CD14-positive monocyte (primary cell): ENCODE results near the gene CYTH3. TPM values are rescaled to one million over a fixed set of nuclear protein-coding genes. Genes with fewer than 3 reads are reported as not detected.
A peak's percentile ranks its signal among the peaks of the same experiment; 100 is the strongest.

Source experiments
- DNase-seq, 3 donors: peaks; one replicate each; pipeline ENCODE4 v3.0.0-alpha.2; 2011 to 2022
- H2AFZ ChIP-seq: 2 replicates; pipeline ENCODE4 v1.6.0; 2012; ENCODE audit warnings: mild to moderate bottlenecking, low read depth, low read length, inconsistent platforms; ENCODE audit not compliant: insufficient read depth, poor library complexity, severe bottlenecking
- H3K27ac ChIP-seq, 2 donors: 1 replicate in 1 of 2; 2 replicates in 1 of 2; pipeline ENCODE4 v1.5.1; 2012 to 2013; ENCODE audit warnings: low read length in 2 of 2, control low read depth in 1 of 2, inconsistent platforms in 1 of 2, low read depth in 1 of 2, mild to moderate bottlenecking in 1 of 2
- H3K27me3 ChIP-seq, 2 donors: one replicate each; pipeline versions ENCODE4 v1.6.0 to v1.6.1; 2011 to 2013; ENCODE audit warnings: low read length in 2 of 2; ENCODE audit not compliant: control insufficient read depth in 2 of 2, insufficient read depth in 2 of 2
- H3K36me3 ChIP-seq, 2 donors: replicated peaks in 1 of 2; 1 replicate in 1 of 2; 2 replicates in 1 of 2; pipeline versions ENCODE4 v1.5.1 to v1.6.1; 2012 to 2013; ENCODE audit warnings: low read length in 2 of 2, control low read depth in 1 of 2, inconsistent platforms in 1 of 2, mild to moderate bottlenecking in 1 of 2; ENCODE audit not compliant: insufficient read depth in 2 of 2, control insufficient read depth in 1 of 2
- H3K4me1 ChIP-seq, 2 donors: 1 replicate in 1 of 2; 2 replicates in 1 of 2; pipeline versions ENCODE4 v1.5.1 to v1.6.1; 2012 to 2013; ENCODE audit warnings: low read length in 2 of 2, control low read depth in 1 of 2, inconsistent platforms in 1 of 2, mild to moderate bottlenecking in 1 of 2, moderate library complexity in 1 of 2; ENCODE audit not compliant: insufficient read depth in 2 of 2, control insufficient read depth in 1 of 2
- H3K4me2 ChIP-seq: replicated peaks from 2 replicates; pipeline ENCODE3; 2012; ENCODE audit warnings: low read length, moderate library complexity, mild to moderate bottlenecking; ENCODE audit not compliant: poor library complexity, severe bottlenecking; ENCODE audit errors: extremely low read depth
- H3K4me3 ChIP-seq, 3 experiments: fragments of 200-600 bp in 1 of 3; sonication (generic) in 1 of 3; replicated peaks in 1 of 3; 1 replicate in 2 of 3; 2 replicates in 1 of 3; pipeline ENCODE4 v1.5.1; 2011 to 2013; ENCODE audit warnings: low read length in 3 of 3, mild to moderate bottlenecking in 3 of 3, control low read depth in 2 of 3, low read depth in 2 of 3, inconsistent platforms in 1 of 3, moderate library complexity in 1 of 3
- H3K79me2 ChIP-seq: 2 replicates; pipeline ENCODE4 v1.6.0; 2012; ENCODE audit warnings: mild to moderate bottlenecking, control low read depth, inconsistent platforms, low read length, moderate library complexity; ENCODE audit not compliant: insufficient read depth
- H3K9ac ChIP-seq: 2 replicates; pipeline ENCODE4 v1.6.0; 2017; ENCODE audit warnings: low read length, mild to moderate bottlenecking; ENCODE audit not compliant: insufficient read depth, poor library complexity, severe bottlenecking
- H3K9me3 ChIP-seq, 2 donors: replicated peaks in 1 of 2; 1 replicate in 1 of 2; 2 replicates in 1 of 2; pipeline versions ENCODE4 v1.5.1 to v1.6.1; 2012 to 2013; ENCODE audit warnings: low read length in 2 of 2, control low read depth in 1 of 2; ENCODE audit not compliant: control insufficient read depth in 1 of 2, insufficient read depth in 1 of 2
- H4K20me1 ChIP-seq: 2 replicates; pipeline ENCODE4 v1.6.0; 2012; ENCODE audit warnings: mild to moderate bottlenecking, low read length, control low read depth, moderate library complexity; ENCODE audit not compliant: insufficient read depth
- H3K27ac Mint-ChIP-seq, 7 donors: one replicate each; pipeline ENCODE4 v1.8.0; 2020; ENCODE audit warnings: mild to moderate bottlenecking in 7 of 7, mixed read lengths in 7 of 7, moderate library complexity in 6 of 7, inconsistent platforms in 2 of 7
- H3K27me3 Mint-ChIP-seq, 3 donors: one replicate each; pipeline ENCODE4 v1.8.0; 2021 to 2022; ENCODE audit warnings: low read depth in 3 of 3, mild to moderate bottlenecking in 3 of 3, mixed read lengths in 3 of 3, moderate library complexity in 3 of 3, inconsistent platforms in 1 of 3
- H3K36me3 Mint-ChIP-seq, 2 donors: one replicate each; pipeline ENCODE4 v1.8.0; 2020; ENCODE audit warnings: mixed read lengths in 2 of 2, inconsistent platforms in 1 of 2, mild to moderate bottlenecking in 1 of 2
- H3K4me1 Mint-ChIP-seq: one replicate; pipeline ENCODE4 v1.8.0; 2020; ENCODE audit warnings: mild to moderate bottlenecking, mixed read lengths
- H3K4me3 Mint-ChIP-seq, 2 donors: one replicate each; pipeline ENCODE4 v1.8.0; 2020; ENCODE audit warnings: mild to moderate bottlenecking in 2 of 2, mixed read lengths in 2 of 2, moderate library complexity in 1 of 2
- H3K9me3 Mint-ChIP-seq, 7 donors: one replicate each; pipeline ENCODE4 v1.8.0; 2020 to 2022; ENCODE audit warnings: mixed read lengths in 7 of 7, mild to moderate bottlenecking in 6 of 7, moderate library complexity in 6 of 7, inconsistent platforms in 2 of 7
- CTCF ChIP-seq: fragments of 200-600 bp; IDR thresholded peaks from one replicate; pipeline ENCODE4 v1.8.0; 2022; ENCODE audit warnings: antibody characterized with exemption, mild to moderate bottlenecking
- WGBS: methylation state at CpG from one replicate; pipeline ENCODE4 v1.1.5; 2013; ENCODE audit warnings: missing lambda C conversion rate; ENCODE audit not compliant: insufficient coverage; 5-methylcytosine and 5-hydroxymethylcytosine counted together
- intact Hi-C, 2 donors: fragments of 100-400 bp; cut with micrococcal nuclease; formaldehyde crosslinking; loops; one replicate each; pipeline versions ENCODE4 v1.15.0 to v1.15.1; 2023
- polyA plus RNA-seq, 3 donors: library from polyadenylated mRNA; depleted of rRNA in 1 of 3; unstranded in 2 of 3; stranded (reverse) in 1 of 3; fragments of 300-500 nt in 2 of 3; fragments of >200 nt in 1 of 3; fragmentation: Illumina TruSeq in 2 of 3; gene quantifications; 1 replicate in 2 of 3; 2 replicates in 1 of 3; pipeline ENCODE4 v1.2.3, GENCODE V29; 2012 to 2021

Gene CYTH3
- polyA plus RNA-seq, 3 donors: 1.3 to 8.5 (median 1.4) TPM

- no peaks in the 10 kb centered on the region for H3K36me3 ChIP-seq
- H3K9me3 ChIP-seq: no peaks in the 10 kb centered on the region
- H3K9ac ChIP-seq: peak overlapping the region; percentile 64
- intact Hi-C loops: loop anchor here (5.0 to 10.0 kb wide), 3 partner anchors 40 to 265 kb away; partner anchors contain the start of genes AIMP2 (in 1 of the 2) and PMS2 (in 1 of the 2)
- H3K79me2 ChIP-seq: peaks cover 15% of the 10 kb centered on the region
- no peak for DNase-seq
- peaks cover 17% of the 10 kb centered on the region for H4K20me1 ChIP-seq
- peak overlapping the region; percentile 91 for H3K4me2 ChIP-seq
- peaks cover 19% of the 10 kb centered on the region for H3K4me1 Mint-ChIP-seq
- peak overlapping the region; percentile 90 to 97 for H3K4me3 Mint-ChIP-seq
- H3K27me3 ChIP-seq: peaks cover 5 to 17% of the 10 kb centered on the region in 2 donors
- H3K4me1 ChIP-seq: peaks cover 17 to 22% of the 10 kb centered on the region in 2 donors
- peak overlapping the region; percentile 89 for H2AFZ ChIP-seq
- H3K36me3 Mint-ChIP-seq: peaks cover 7 to 14% of the 10 kb centered on the region in 2 donors
- peak overlapping the region in 5 of 7 donors; percentile 29 to 81 (median 46) for H3K27ac Mint-ChIP-seq
- no peak overlapping the region for H3K27ac ChIP-seq
- WGBS: under 1% methylated on average over 55 of the region's 74 CpGs
- peak overlapping the region; percentile 68 to 92 (median 79) for H3K4me3 ChIP-seq
- peaks cover 17 to 38% (median 26%) of the 10 kb centered on the region in 3 donors for H3K27me3 Mint-ChIP-seq
- peaks cover 0 to 2% (median 0%) of the 10 kb centered on the region in 7 donors for H3K9me3 Mint-ChIP-seq
- TF ChIP-seq CTCF: no peak
Measured at GRCh38 chr7:6271694-6272440, 557 bp downstream of the CYTH3 start.

GRCh38 chr7:6271060-6271658, 1.3 kb downstream of the CYTH3 start:
- Histone ChIP-seq H3K4me1 (peaks cover 17 to 22% of the 10 kb centered on the region in 2 donors), H3K27ac (no peak overlapping the region), H3K27me3 (peaks cover 5 to 17% of the 10 kb centered on the region in 2 donors), H4K20me1 (peaks cover 17% of the 10 kb centered on the region), H3K4me3 (peak overlapping the region; percentile 68 to 92 (median 79)), H3K36me3 (no peaks in the 10 kb centered on the region), H3K79me2 (peaks cover 15% of the 10 kb centered on the region), H3K9me3 (no peaks in the 10 kb centered on the region), H2AFZ (peak overlapping the region; percentile 89), H3K9ac (peak overlapping the region; percentile 64), H3K4me2 (peak overlapping the region; percentile 91)
- Mint-ChIP-seq H3K9me3 (peaks cover 0 to 2% (median 0%) of the 10 kb centered on the region in 7 donors), H3K27me3 (peaks cover 17 to 38% (median 26%) of the 10 kb centered on the region in 3 donors), H3K27ac (peak overlapping the region in 4 of 7 donors; percentile 29 to 81 (median 53)), H3K36me3 (peaks cover 7 to 16% of the 10 kb centered on the region in 2 donors), H3K4me3 (peak overlapping the region; percentile 90 to 97), H3K4me1 (peaks cover 19% of the 10 kb centered on the region)
- intact Hi-C loops: loop anchor here (5.0 to 10.0 kb wide), 3 partner anchors 39 to 264 kb away; partner anchors contain the start of genes AIMP2 (in 1 of the 2) and PMS2 (in 1 of the 2)
- 2% methylated on average over 15 of the region's 16 CpGs for WGBS
- peak; percentile 6 for TF ChIP-seq CTCF
- DNase-seq: peak; percentile 38 to 47 (median 47)
